Measurements from ENCODE around the gene KATNB1. TPM values are rescaled to one million over a fixed set of nuclear protein-coding genes. Genes with fewer than 3 reads are reported as not detected.

The KATNB1 gene
- total and polyA plus RNA-seq, 2 experiments from 2014 or later, result 46.4 to 49.4 TPM

DNA sequence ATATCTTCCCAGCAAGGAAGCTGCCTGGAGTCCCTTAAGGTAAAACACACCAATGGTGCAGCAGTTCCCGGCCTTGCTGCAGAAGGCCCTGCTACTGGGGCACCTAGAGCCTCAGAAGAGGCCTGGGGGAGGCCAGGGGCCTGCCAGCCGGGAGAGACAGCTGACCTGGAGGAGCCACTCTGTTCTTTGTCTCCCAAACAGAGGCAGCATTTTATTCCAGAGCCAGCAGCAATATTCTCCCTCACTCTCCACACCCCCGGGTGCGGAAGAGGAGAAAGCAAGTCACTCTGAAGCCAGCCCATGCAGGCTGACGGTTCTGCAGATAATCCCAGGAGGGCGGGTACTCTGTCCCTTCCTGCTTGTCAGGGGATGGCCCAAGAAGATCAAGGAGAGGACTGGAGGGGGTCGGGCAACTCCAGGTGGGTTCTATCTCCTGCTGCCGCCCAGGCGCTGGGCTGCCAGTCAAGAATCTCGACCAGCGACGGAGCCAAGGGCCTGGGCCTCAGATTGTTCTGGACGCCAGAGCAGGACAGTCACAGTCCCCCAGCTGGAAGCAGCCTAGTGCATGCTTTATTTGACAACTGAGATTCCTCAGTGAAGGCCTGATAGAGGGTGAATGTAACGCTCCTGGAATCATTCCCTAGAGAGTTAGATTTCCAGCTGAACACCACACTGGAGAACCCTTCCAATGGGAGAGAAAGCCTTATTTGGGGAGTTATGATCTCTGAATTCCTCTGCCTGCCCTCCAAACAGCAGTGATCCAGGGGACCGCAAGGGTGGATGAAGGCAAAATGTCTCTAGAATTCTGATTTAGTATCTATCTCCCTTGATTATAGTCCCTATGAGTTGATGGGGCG is 67.8 kb downstream of the KATNB1 start:
- TF ChIP-seq, protein P1, sequence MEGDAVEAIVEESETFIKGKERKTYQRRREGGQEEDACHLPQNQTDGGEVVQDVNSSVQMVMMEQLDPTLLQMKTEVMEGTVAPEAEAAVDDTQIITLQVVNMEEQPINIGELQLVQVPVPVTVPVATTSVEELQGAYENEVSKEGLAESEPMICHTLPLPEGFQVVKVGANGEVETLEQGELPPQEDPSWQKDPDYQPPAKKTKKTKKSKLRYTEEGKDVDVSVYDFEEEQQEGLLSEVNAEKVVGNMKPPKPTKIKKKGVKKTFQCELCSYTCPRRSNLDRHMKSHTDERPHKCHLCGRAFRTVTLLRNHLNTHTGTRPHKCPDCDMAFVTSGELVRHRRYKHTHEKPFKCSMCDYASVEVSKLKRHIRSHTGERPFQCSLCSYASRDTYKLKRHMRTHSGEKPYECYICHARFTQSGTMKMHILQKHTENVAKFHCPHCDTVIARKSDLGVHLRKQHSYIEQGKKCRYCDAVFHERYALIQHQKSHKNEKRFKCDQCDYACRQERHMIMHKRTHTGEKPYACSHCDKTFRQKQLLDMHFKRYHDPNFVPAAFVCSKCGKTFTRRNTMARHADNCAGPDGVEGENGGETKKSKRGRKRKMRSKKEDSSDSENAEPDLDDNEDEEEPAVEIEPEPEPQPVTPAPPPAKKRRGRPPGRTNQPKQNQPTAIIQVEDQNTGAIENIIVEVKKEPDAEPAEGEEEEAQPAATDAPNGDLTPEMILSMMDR (IDR thresholded peaks at IDR 0.05; ENCODE audit: low read depth, low read length), result no peak
- Histone ChIP-seq H3K27me3 (no peaks in the 10 kb centered on the region), H3K9me3 (ENCODE audit: low read depth) (no peaks in the 10 kb centered on the region), H3K27ac (peak overlapping the region; percentile 96), H3K36me3 (no peaks in the 10 kb centered on the region), H3K4me3 (no peak overlapping the region), H3K4me1 (ENCODE audit: low read depth) (peaks cover 36% of the 10 kb centered on the region)
- DNase-seq (ENCODE audit: low read depth in 1 of 2, low spot score in 1 of 2), result peak; percentile 64 to 77

DNA sequence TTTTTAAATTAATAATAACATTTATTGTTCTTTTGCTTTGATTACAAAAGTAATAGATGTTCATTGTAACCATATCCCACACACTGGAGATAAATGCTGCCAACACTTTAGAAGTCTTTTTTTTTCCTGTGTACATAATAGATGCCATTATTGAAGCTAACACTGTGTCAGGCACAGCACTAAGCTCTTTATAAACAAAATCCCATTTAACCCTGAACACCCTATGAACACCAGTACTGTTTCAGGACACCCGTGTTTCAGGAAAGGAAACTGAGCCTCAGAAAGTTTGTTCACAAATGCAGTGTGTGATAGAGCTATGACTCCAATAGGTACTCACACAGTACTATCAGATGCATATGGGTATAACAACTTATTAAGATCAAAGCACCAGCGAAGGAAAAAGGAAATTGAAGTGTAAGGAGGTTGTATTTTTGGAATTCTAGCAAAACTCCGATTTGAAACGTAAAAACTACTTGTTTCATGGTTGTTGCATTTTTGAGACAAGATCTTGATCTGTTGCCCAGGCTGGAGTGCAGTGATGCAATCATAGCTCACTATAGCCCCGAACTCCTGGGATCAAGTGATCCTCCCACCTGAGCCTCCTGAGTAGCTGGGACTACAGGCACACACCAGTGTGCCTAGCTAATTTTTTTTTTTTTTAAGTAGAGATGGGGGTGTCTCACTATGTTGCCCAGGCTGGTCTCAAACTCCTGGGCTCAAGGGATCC is 68.7 kb downstream of the KATNB1 start:
- H3K9me3 ChIP-seq (ENCODE audit: low read depth), result no peaks in the 10 kb centered on the region
- peak in 1 of 2 donors; percentile 49 for DNase-seq (ENCODE audit: low read depth in 1 of 2, low spot score in 1 of 2)
- H3K4me3 ChIP-seq, result no peak overlapping the region
- no peaks in the 10 kb centered on the region for H3K27me3 ChIP-seq
- peak overlapping the region; percentile 96 for H3K27ac ChIP-seq
- H3K4me1 ChIP-seq (ENCODE audit: low read depth), result peaks cover 35% of the 10 kb centered on the region
- no peaks in the 10 kb centered on the region for H3K36me3 ChIP-seq
- TF ChIP-seq, protein P1 (IDR thresholded peaks at IDR 0.05; ENCODE audit: low read depth, low read length), result no peak

DNA sequence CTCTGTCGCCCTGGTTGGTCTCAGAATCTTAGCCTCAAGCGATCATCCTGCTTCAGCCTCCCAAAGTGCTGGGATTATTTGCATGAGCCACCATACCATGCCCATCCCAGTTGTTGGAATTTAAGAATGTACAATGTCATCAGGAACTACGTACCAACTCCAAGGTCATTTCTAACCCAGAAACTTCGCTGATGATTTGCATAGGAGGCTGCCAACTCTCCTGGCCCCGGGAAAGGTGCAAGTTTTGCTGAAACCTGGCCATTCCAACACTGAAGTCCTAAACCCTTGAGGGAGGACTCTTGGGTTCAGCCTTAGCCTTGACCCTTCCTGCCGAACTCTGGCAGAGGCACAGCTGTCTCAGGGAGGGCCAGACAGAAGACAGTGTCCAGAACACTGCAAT is 69.6 kb downstream of the KATNB1 start:
- H3K4me1 ChIP-seq (ENCODE audit: low read depth), result peaks cover 26% of the 10 kb centered on the region
- DNase-seq (ENCODE audit: low read depth in 1 of 2, low spot score in 1 of 2), result no peak
- no peaks in the 10 kb centered on the region for H3K27me3 ChIP-seq
- TF ChIP-seq, protein P1 (IDR thresholded peaks at IDR 0.05; ENCODE audit: low read depth, low read length), result no peak
- no peaks in the 10 kb centered on the region for H3K36me3 ChIP-seq
- no peaks in the 10 kb centered on the region for H3K9me3 ChIP-seq (ENCODE audit: low read depth)
- no peak overlapping the region for H3K4me3 ChIP-seq
- H3K27ac ChIP-seq, result no peak overlapping the region

Other genes with a start within 250 kb of the KATNB1 start
- gene DOK4, start 249.3 kb upstream of the KATNB1 start, total RNA-seq, result 1,502 and 2,409 TPM in 2 replicates
- 1,563 and 2,826 TPM in 2 replicates for gene DOK4, start 249.3 kb upstream of the KATNB1 start, polyA plus RNA-seq
- 41.3 and 51.9 TPM in 2 replicates for gene CCDC102A, start 199.2 kb upstream of the KATNB1 start, total RNA-seq
- gene CCDC102A, start 199.2 kb upstream of the KATNB1 start, polyA plus RNA-seq, result 30.1 and 43.8 TPM in 2 replicates
- gene ADGRG5, start 193.1 kb upstream of the KATNB1 start, total RNA-seq, result not detected in 2 replicates
- 0.05 TPM in 1 of 2 replicates, not detected in the other for gene ADGRG5, start 193.1 kb upstream of the KATNB1 start, polyA plus RNA-seq
- gene ADGRG1, start 107.1 kb upstream of the KATNB1 start, total RNA-seq, result not detected in 2 replicates
- 0.15 and 0.21 TPM in 2 replicates for gene ADGRG1, start 107.1 kb upstream of the KATNB1 start, polyA plus RNA-seq
- gene ADGRG3, start 67.5 kb upstream of the KATNB1 start, total RNA-seq, result not detected in 2 replicates
- gene ADGRG3, start 67.5 kb upstream of the KATNB1 start, polyA plus RNA-seq, result 0.41 TPM in 1 of 2 replicates, not detected in the other
- gene DRC7, start 41.0 kb upstream of the KATNB1 start, total RNA-seq, result 0.83 and 1.2 TPM in 2 replicates
- gene DRC7, start 41.0 kb upstream of the KATNB1 start, polyA plus RNA-seq, result 2.0 and 3.4 TPM in 2 replicates
- gene KIFC3, start 66.7 kb downstream of the KATNB1 start, total RNA-seq, result 28.4 and 50.1 TPM in 2 replicates
- 24.8 and 33.0 TPM in 2 replicates for gene KIFC3, start 66.7 kb downstream of the KATNB1 start, polyA plus RNA-seq
- gene CNGB1, start 235.4 kb downstream of the KATNB1 start, total RNA-seq, result not detected in 2 replicates
- gene CNGB1, start 235.4 kb downstream of the KATNB1 start, polyA plus RNA-seq, result not detected in 2 replicates